Smooth muscle cell (in vitro differentiated cells): ENCODE results near the gene UNC13B. TPM values are rescaled to one million over a fixed set of nuclear protein-coding genes. Genes with fewer than 3 reads are reported as not detected.

Source experiments
- DNase-seq: peaks from one replicate; lab custom pipeline; 2025; ENCODE audit not compliant: unreplicated experiment; lab: John Stamatoyannopoulos, UW
- H2AFZ ChIP-seq: fragments of 200-600 bp; sonication (generic); 2 replicates; pipeline ENCODE4 v1.6.0; 2016; ENCODE audit warnings: antibody characterized with exemption, low read depth, mild to moderate bottlenecking
- H3F3A ChIP-seq: fragments of 200-600 bp; sonication (generic); 2 replicates; pipeline ENCODE4 v1.6.0; 2017; ENCODE audit warnings: antibody characterized with exemption, low read depth
- H3K27ac ChIP-seq: fragments of 200-600 bp; sonication (generic); 2 replicates; pipeline ENCODE4 v1.5.1; 2016; ENCODE audit warnings: low read depth, mild to moderate bottlenecking
- H3K27me3 ChIP-seq: fragments of 200-600 bp; sonication (generic); 2 replicates; pipeline ENCODE4 v1.6.1; 2016; ENCODE audit warnings: low read depth, mild to moderate bottlenecking
- H3K36me3 ChIP-seq: fragments of 200-600 bp; sonication (generic); 2 replicates; pipeline ENCODE4 v1.5.1; 2016; ENCODE audit warnings: low read depth
- H3K4me1 ChIP-seq: fragments of 200-600 bp; sonication (generic); 2 replicates; pipeline ENCODE4 v1.5.1; 2016; ENCODE audit warnings: low read depth
- H3K4me2 ChIP-seq: fragments of 200-600 bp; sonication (generic); 2 replicates; pipeline ENCODE4 v1.6.0; 2016; ENCODE audit warnings: mild to moderate bottlenecking
- H3K4me3 ChIP-seq: fragments of 200-600 bp; sonication (generic); 2 replicates; pipeline ENCODE4 v1.5.1; 2016; ENCODE audit warnings: mild to moderate bottlenecking
- H3K79me2 ChIP-seq: fragments of 200-600 bp; sonication (generic); 2 replicates; pipeline ENCODE4 v1.6.0; 2016; ENCODE audit warnings: low read depth, mild to moderate bottlenecking
- H3K9ac ChIP-seq: fragments of 200-600 bp; sonication (generic); 2 replicates; pipeline ENCODE4 v1.6.0; 2016; ENCODE audit warnings: low read depth
- H3K9me3 ChIP-seq: fragments of 200-600 bp; sonication (generic); replicated peaks from 2 replicates; pipeline ENCODE4 v1.5.1; 2016; ENCODE audit warnings: low read depth
- H4K20me1 ChIP-seq: fragments of 200-600 bp; sonication (generic); 2 replicates; pipeline ENCODE4 v1.6.0; 2016; ENCODE audit warnings: low read depth
- WGBS: methylation state at CpG from one replicate; pipeline ENCODE4 v1.1.7; 2016; ENCODE audit warnings: low lambda C conversion rate; 5-methylcytosine and 5-hydroxymethylcytosine counted together
- polyA plus RNA-seq: library from polyadenylated mRNA; unstranded; fragments of >200 nt; fragmentation: Nextera tagmentation; extraction: Ambion mirVana; gene quantifications from 2 replicates; pipeline ENCODE4 v1.2.1, GENCODE V29; 2016
- total RNA-seq: library from RNA; depleted of rRNA; stranded (reverse); fragments of >200 nt; gene quantifications from 2 replicates; pipeline ENCODE4 v1.2.3, GENCODE V29; 2014
- TF ChIP-seq, protein P1 (sequence below): fragments of 200-600 bp; sonication (generic); IDR thresholded peaks from 2 replicates; pipeline ENCODE4 v1.5.1; 2017; ENCODE audit warnings: borderline replicate concordance, mild to moderate bottlenecking, antibody characterized with exemption; ENCODE audit not compliant: insufficient read depth, poor library complexity, severe bottlenecking

The UNC13B gene
- total and polyA plus RNA-seq, 2 experiments from 2014 or later: 9.2 to 15.1 TPM

DNA sequence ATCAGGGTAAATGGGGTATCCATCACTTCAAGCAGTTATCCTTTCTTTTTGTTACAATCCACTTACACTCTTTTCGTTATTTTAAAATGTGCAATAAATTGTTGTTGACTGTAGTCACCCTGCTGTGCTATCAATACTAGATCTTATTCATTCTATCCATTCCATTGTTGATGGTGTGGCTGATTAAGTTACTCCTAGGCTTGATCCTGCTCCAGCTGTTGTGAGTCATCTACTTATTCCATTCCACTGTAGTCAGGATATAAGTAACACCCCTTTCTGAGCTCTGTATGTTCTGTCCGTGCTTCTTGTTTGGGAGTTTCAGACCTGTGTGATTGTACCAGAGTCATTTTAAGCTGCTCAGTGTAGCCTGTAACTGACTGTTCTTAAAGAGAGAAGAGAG is 205.6 kb downstream of the UNC13B start:
- H3K79me2 ChIP-seq: no peaks in the 10 kb centered on the region
- H3K27me3 ChIP-seq: no peaks in the 10 kb centered on the region
- 58% methylated on average over 2 of the region's 2 CpGs for WGBS
- H2AFZ ChIP-seq: no peak overlapping the region
- no peak overlapping the region for H3K27ac ChIP-seq
- no peak for DNase-seq
- no peak overlapping the region for H3K4me3 ChIP-seq
- TF ChIP-seq, protein P1, sequence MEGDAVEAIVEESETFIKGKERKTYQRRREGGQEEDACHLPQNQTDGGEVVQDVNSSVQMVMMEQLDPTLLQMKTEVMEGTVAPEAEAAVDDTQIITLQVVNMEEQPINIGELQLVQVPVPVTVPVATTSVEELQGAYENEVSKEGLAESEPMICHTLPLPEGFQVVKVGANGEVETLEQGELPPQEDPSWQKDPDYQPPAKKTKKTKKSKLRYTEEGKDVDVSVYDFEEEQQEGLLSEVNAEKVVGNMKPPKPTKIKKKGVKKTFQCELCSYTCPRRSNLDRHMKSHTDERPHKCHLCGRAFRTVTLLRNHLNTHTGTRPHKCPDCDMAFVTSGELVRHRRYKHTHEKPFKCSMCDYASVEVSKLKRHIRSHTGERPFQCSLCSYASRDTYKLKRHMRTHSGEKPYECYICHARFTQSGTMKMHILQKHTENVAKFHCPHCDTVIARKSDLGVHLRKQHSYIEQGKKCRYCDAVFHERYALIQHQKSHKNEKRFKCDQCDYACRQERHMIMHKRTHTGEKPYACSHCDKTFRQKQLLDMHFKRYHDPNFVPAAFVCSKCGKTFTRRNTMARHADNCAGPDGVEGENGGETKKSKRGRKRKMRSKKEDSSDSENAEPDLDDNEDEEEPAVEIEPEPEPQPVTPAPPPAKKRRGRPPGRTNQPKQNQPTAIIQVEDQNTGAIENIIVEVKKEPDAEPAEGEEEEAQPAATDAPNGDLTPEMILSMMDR: no peak
- H3F3A ChIP-seq: no peaks in the 10 kb centered on the region
- no peak overlapping the region for H3K4me2 ChIP-seq
- H3K4me1 ChIP-seq: no peaks in the 10 kb centered on the region
- H3K9ac ChIP-seq: no peak overlapping the region
- H3K36me3 ChIP-seq: no peaks in the 10 kb centered on the region
- H4K20me1 ChIP-seq: no peaks in the 10 kb centered on the region
- no peaks in the 10 kb centered on the region for H3K9me3 ChIP-seq

DNA sequence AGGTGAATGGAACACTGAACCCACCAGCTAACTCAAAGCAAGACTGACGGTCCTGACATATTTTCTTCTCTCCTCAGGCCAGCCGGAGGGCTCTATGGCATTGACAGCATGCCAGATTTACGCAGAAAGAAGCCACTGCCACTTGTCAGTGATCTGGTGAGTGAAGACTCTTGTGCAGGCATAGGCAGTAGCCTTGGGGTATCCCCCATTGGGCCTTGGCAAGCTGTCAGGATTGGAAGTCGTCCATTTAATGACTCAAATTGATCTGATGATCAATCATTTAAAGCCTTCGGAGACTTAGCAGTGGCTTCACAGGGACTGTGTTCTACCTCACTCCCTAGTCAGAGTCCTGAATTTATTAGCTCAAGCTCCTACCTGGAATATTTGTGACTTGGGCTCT is 208.4 kb downstream of the UNC13B start:
- 95% methylated on average over 5 of the region's 5 CpGs for WGBS
- Histone ChIP-seq H3K4me2 (no peak overlapping the region), H3F3A (no peaks in the 10 kb centered on the region), H3K79me2 (no peaks in the 10 kb centered on the region), H3K27ac (no peak overlapping the region), H4K20me1 (no peaks in the 10 kb centered on the region), H3K9ac (no peak overlapping the region), H3K36me3 (no peaks in the 10 kb centered on the region), H3K9me3 (no peaks in the 10 kb centered on the region), H3K27me3 (no peaks in the 10 kb centered on the region), H3K4me3 (no peak overlapping the region), H2AFZ (no peak overlapping the region), H3K4me1 (no peaks in the 10 kb centered on the region)
- no peak for DNase-seq
- TF ChIP-seq, protein P1: no peak

- TF ChIP-seq, protein P1: no peak
- H3K79me2 ChIP-seq: no peaks in the 10 kb centered on the region
- H3K4me3 ChIP-seq: no peak overlapping the region
- no peaks in the 10 kb centered on the region for H3K36me3 ChIP-seq
- H3K4me1 ChIP-seq: no peaks in the 10 kb centered on the region
- no peaks in the 10 kb centered on the region for H4K20me1 ChIP-seq
- H3K4me2 ChIP-seq: no peak overlapping the region
- no peaks in the 10 kb centered on the region for H3K27me3 ChIP-seq
- no peaks in the 10 kb centered on the region for H3F3A ChIP-seq
- no peak overlapping the region for H3K9ac ChIP-seq
- no peaks in the 10 kb centered on the region for H3K9me3 ChIP-seq
- no peak for DNase-seq
- no peak overlapping the region for H3K27ac ChIP-seq
- no peak overlapping the region for H2AFZ ChIP-seq
Measured at GRCh38 chr9:35374436-35374835, 212.6 kb downstream of the UNC13B start.

DNA sequence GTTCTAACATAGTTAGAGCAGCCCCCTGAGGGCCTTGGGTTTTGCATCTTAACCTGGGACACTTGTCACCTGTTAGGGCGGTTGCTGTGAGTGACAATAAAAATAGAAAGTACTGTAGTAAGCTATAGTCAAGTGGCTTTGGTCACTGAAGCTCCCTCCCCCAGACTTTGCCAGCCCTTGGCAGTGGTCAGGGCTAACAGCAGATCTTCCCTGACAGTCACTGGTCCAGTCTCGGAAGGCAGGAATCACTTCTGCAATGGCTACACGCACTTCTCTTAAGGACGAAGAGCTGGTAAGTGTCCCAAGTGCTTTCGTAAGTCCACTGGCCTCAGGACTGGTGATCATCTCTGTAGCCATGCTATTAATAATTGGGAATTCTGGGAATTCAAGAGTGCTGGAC is 213.1 kb downstream of the UNC13B start:
- no peaks in the 10 kb centered on the region for H3F3A ChIP-seq
- no peaks in the 10 kb centered on the region for H3K27me3 ChIP-seq
- no peaks in the 10 kb centered on the region for H3K4me1 ChIP-seq
- TF ChIP-seq, protein P1: no peak
- H3K9me3 ChIP-seq: no peaks in the 10 kb centered on the region
- no peak overlapping the region for H3K27ac ChIP-seq
- DNase-seq: no peak
- H3K4me2 ChIP-seq: no peak overlapping the region
- no peak overlapping the region for H2AFZ ChIP-seq
- H3K4me3 ChIP-seq: no peak overlapping the region
- 94% methylated on average over 5 of the region's 5 CpGs for WGBS
- H4K20me1 ChIP-seq: no peaks in the 10 kb centered on the region
- no peak overlapping the region for H3K9ac ChIP-seq
- H3K36me3 ChIP-seq: no peaks in the 10 kb centered on the region
- no peaks in the 10 kb centered on the region for H3K79me2 ChIP-seq
